CD14-positive monocyte (primary cell): Measurements from ENCODE around the gene GRK1. TPM values are rescaled to one million over a fixed set of nuclear protein-coding genes. Genes with fewer than 3 reads are reported as not detected.
A peak's percentile ranks its signal among the peaks of the same experiment; 100 is the strongest.

ENCODE experiments used
- DNase-seq, 3 donors: peaks; one replicate each; pipeline ENCODE4 v3.0.0-alpha.2; 2011 to 2022
- H2AFZ ChIP-seq: 2 replicates; pipeline ENCODE4 v1.6.0; 2012; ENCODE audit warnings: mild to moderate bottlenecking, low read depth, low read length, inconsistent platforms; ENCODE audit not compliant: insufficient read depth, poor library complexity, severe bottlenecking
- H3K27ac ChIP-seq, 2 donors: 1 replicate in 1 of 2; 2 replicates in 1 of 2; pipeline ENCODE4 v1.5.1; 2012 to 2013; ENCODE audit warnings: low read length in 2 of 2, control low read depth in 1 of 2, inconsistent platforms in 1 of 2, low read depth in 1 of 2, mild to moderate bottlenecking in 1 of 2
- H3K27me3 ChIP-seq, 2 donors: one replicate each; pipeline versions ENCODE4 v1.6.0 to v1.6.1; 2011 to 2013; ENCODE audit warnings: low read length in 2 of 2; ENCODE audit not compliant: control insufficient read depth in 2 of 2, insufficient read depth in 2 of 2
- H3K36me3 ChIP-seq, 2 donors: replicated peaks in 1 of 2; 1 replicate in 1 of 2; 2 replicates in 1 of 2; pipeline versions ENCODE4 v1.5.1 to v1.6.1; 2012 to 2013; ENCODE audit warnings: low read length in 2 of 2, control low read depth in 1 of 2, inconsistent platforms in 1 of 2, mild to moderate bottlenecking in 1 of 2; ENCODE audit not compliant: insufficient read depth in 2 of 2, control insufficient read depth in 1 of 2
- H3K4me1 ChIP-seq, 2 donors: 1 replicate in 1 of 2; 2 replicates in 1 of 2; pipeline versions ENCODE4 v1.5.1 to v1.6.1; 2012 to 2013; ENCODE audit warnings: low read length in 2 of 2, control low read depth in 1 of 2, inconsistent platforms in 1 of 2, mild to moderate bottlenecking in 1 of 2, moderate library complexity in 1 of 2; ENCODE audit not compliant: insufficient read depth in 2 of 2, control insufficient read depth in 1 of 2
- H3K4me2 ChIP-seq: replicated peaks from 2 replicates; pipeline ENCODE3; 2012; ENCODE audit warnings: low read length, moderate library complexity, mild to moderate bottlenecking; ENCODE audit not compliant: poor library complexity, severe bottlenecking; ENCODE audit errors: extremely low read depth
- H3K4me3 ChIP-seq, 3 experiments: fragments of 200-600 bp in 1 of 3; sonication (generic) in 1 of 3; replicated peaks in 1 of 3; 1 replicate in 2 of 3; 2 replicates in 1 of 3; pipeline ENCODE4 v1.5.1; 2011 to 2013; ENCODE audit warnings: low read length in 3 of 3, mild to moderate bottlenecking in 3 of 3, control low read depth in 2 of 3, low read depth in 2 of 3, inconsistent platforms in 1 of 3, moderate library complexity in 1 of 3
- H3K79me2 ChIP-seq: 2 replicates; pipeline ENCODE4 v1.6.0; 2012; ENCODE audit warnings: mild to moderate bottlenecking, control low read depth, inconsistent platforms, low read length, moderate library complexity; ENCODE audit not compliant: insufficient read depth
- H3K9ac ChIP-seq: 2 replicates; pipeline ENCODE4 v1.6.0; 2017; ENCODE audit warnings: low read length, mild to moderate bottlenecking; ENCODE audit not compliant: insufficient read depth, poor library complexity, severe bottlenecking
- H3K9me3 ChIP-seq, 2 donors: replicated peaks in 1 of 2; 1 replicate in 1 of 2; 2 replicates in 1 of 2; pipeline versions ENCODE4 v1.5.1 to v1.6.1; 2012 to 2013; ENCODE audit warnings: low read length in 2 of 2, control low read depth in 1 of 2; ENCODE audit not compliant: control insufficient read depth in 1 of 2, insufficient read depth in 1 of 2
- H4K20me1 ChIP-seq: 2 replicates; pipeline ENCODE4 v1.6.0; 2012; ENCODE audit warnings: mild to moderate bottlenecking, low read length, control low read depth, moderate library complexity; ENCODE audit not compliant: insufficient read depth
- H3K27ac Mint-ChIP-seq, 7 donors: one replicate each; pipeline ENCODE4 v1.8.0; 2020; ENCODE audit warnings: mild to moderate bottlenecking in 7 of 7, mixed read lengths in 7 of 7, moderate library complexity in 6 of 7, inconsistent platforms in 2 of 7
- H3K27me3 Mint-ChIP-seq, 3 donors: one replicate each; pipeline ENCODE4 v1.8.0; 2021 to 2022; ENCODE audit warnings: low read depth in 3 of 3, mild to moderate bottlenecking in 3 of 3, mixed read lengths in 3 of 3, moderate library complexity in 3 of 3, inconsistent platforms in 1 of 3
- H3K36me3 Mint-ChIP-seq, 2 donors: one replicate each; pipeline ENCODE4 v1.8.0; 2020; ENCODE audit warnings: mixed read lengths in 2 of 2, inconsistent platforms in 1 of 2, mild to moderate bottlenecking in 1 of 2
- H3K4me1 Mint-ChIP-seq: one replicate; pipeline ENCODE4 v1.8.0; 2020; ENCODE audit warnings: mild to moderate bottlenecking, mixed read lengths
- H3K4me3 Mint-ChIP-seq, 2 donors: one replicate each; pipeline ENCODE4 v1.8.0; 2020; ENCODE audit warnings: mild to moderate bottlenecking in 2 of 2, mixed read lengths in 2 of 2, moderate library complexity in 1 of 2
- H3K9me3 Mint-ChIP-seq, 7 donors: one replicate each; pipeline ENCODE4 v1.8.0; 2020 to 2022; ENCODE audit warnings: mixed read lengths in 7 of 7, mild to moderate bottlenecking in 6 of 7, moderate library complexity in 6 of 7, inconsistent platforms in 2 of 7
- CTCF ChIP-seq: fragments of 200-600 bp; IDR thresholded peaks from one replicate; pipeline ENCODE4 v1.8.0; 2022; ENCODE audit warnings: antibody characterized with exemption, mild to moderate bottlenecking
- WGBS: methylation state at CpG from one replicate; pipeline ENCODE4 v1.1.5; 2013; ENCODE audit warnings: missing lambda C conversion rate; ENCODE audit not compliant: insufficient coverage; 5-methylcytosine and 5-hydroxymethylcytosine counted together
- intact Hi-C, 2 donors: fragments of 100-400 bp; cut with micrococcal nuclease; formaldehyde crosslinking; loops; one replicate each; pipeline versions ENCODE4 v1.15.0 to v1.15.1; 2023
- polyA plus RNA-seq, 3 donors: library from polyadenylated mRNA; depleted of rRNA in 1 of 3; unstranded in 2 of 3; stranded (reverse) in 1 of 3; fragments of 300-500 nt in 2 of 3; fragments of >200 nt in 1 of 3; fragmentation: Illumina TruSeq in 2 of 3; gene quantifications; 1 replicate in 2 of 3; 2 replicates in 1 of 3; pipeline ENCODE4 v1.2.3, GENCODE V29; 2012 to 2021

The GRK1 gene
- polyA plus RNA-seq, 3 donors = not detected

DNA sequence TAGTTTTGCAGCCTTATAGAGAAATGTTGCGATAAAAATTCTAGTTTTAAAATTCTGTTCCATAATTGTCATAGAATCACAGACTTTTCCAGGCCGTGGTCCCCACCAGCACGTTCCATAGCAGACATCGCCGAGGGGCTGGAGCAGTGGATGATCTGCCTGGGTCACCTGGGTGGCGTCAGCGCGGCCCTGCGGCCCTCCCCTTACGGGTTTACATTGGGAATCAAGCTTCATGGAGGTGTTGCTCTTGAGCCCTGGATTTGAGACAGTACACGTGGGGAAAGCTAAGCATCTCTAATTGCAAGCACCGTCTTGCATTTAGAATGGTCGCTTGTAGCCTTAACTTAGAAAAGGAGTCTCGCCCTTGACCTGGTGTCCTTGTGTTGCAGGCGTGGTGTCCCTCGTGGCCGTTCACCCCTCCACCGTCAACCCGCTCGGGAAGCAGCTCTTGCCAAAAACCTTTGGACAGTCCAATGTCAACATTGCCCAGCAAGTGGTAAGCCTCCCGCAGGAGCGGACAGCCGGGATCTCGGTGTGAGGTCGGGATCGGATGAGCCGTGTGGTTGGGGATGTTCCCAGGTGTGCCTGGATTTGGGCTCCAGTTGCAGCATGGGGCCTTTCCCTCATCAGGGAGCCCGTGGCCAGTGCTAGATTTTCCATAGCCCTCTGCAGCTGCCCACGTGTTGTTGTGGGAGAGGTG is 44.1 kb upstream of the GRK1 start:
- Histone ChIP-seq H2AFZ (no peak overlapping the region), H3K36me3 (peaks cover 8 to 52% of the 10 kb centered on the region in 2 donors), H4K20me1 (no peaks in the 10 kb centered on the region), H3K27me3 (no peaks in the 10 kb centered on the region), H3K9me3 (no peaks in the 10 kb centered on the region), H3K4me1 (no peaks in the 10 kb centered on the region), H3K4me3 (no peak overlapping the region), H3K9ac (no peak overlapping the region), H3K79me2 (peaks cover 46% of the 10 kb centered on the region), H3K4me2 (no peak overlapping the region), H3K27ac (peak overlapping the region in 1 of 2 donors; percentile 15)
- TF ChIP-seq CTCF = no peak
- Mint-ChIP-seq H3K9me3 (peaks cover 0 to 6% (median 1%) of the 10 kb centered on the region in 7 donors), H3K4me3 (no peak overlapping the region), H3K27ac (peak overlapping the region in 4 of 7 donors; percentile 16 to 69 (median 32)), H3K36me3 (peaks cover 22 to 59% of the 10 kb centered on the region in 2 donors), H3K4me1 (no peaks in the 10 kb centered on the region), H3K27me3 (peaks cover 0 to 16% (median 2%) of the 10 kb centered on the region in 3 donors)
- 96% methylated on average over 28 of the region's 29 CpGs for WGBS
- intact Hi-C loops = no loop called here
- DNase-seq = no peak

- TF ChIP-seq CTCF = no peak
- Histone ChIP-seq H3K9ac (no peak overlapping the region), H3K36me3 (peaks cover 8 to 60% of the 10 kb centered on the region in 2 donors), H3K27me3 (no peaks in the 10 kb centered on the region), H3K27ac (peak overlapping the region in 1 of 2 donors; percentile 15), H2AFZ (no peak overlapping the region), H3K4me1 (no peaks in the 10 kb centered on the region), H3K9me3 (no peaks in the 10 kb centered on the region), H3K4me3 (no peak overlapping the region), H4K20me1 (no peaks in the 10 kb centered on the region), H3K4me2 (no peak overlapping the region), H3K79me2 (peaks cover 46% of the 10 kb centered on the region)
- Mint-ChIP-seq H3K27me3 (peaks cover 0 to 16% (median 2%) of the 10 kb centered on the region in 3 donors), H3K9me3 (peaks cover 0 to 6% (median 1%) of the 10 kb centered on the region in 7 donors), H3K27ac (peak overlapping the region in 6 of 7 donors; percentile 40 to 82 (median 62)), H3K36me3 (peaks cover 22 to 61% of the 10 kb centered on the region in 2 donors), H3K4me1 (no peaks in the 10 kb centered on the region), H3K4me3 (no peak overlapping the region)
- DNase-seq = no peak
- intact Hi-C loops = no loop called here
- WGBS = 89% methylated on average over 17 of the region's 20 CpGs
Measured at GRCh38 chr13:113623491-113624234, 43.4 kb upstream of the GRK1 start.
